IMR-90 (cell line): ENCODE measurements around the gene FANCM.

Experiments
- BHLHE40 ChIP-seq: fragments of 150-350 bp; IDR thresholded peaks from 2 replicates; pipeline ENCODE4 v1.6.1; 2016; ENCODE audit warnings: mild to moderate bottlenecking, low read depth, low read length
- CEBPB ChIP-seq: IDR thresholded peaks from 2 replicates; pipeline ENCODE4 v1.6.1; 2012; ENCODE audit warnings: low read depth, low read length, improper control_type of control experiment
- CHD1 ChIP-seq: IDR thresholded peaks from 2 replicates; pipeline ENCODE4 v1.6.1; 2012; ENCODE audit warnings: low read depth, low read length, improper control_type of control experiment
- CTCF ChIP-seq: conservative IDR thresholded peaks from 2 replicates; pipeline ENCODE4 v1.5.1; 2012; ENCODE audit warnings: mild to moderate bottlenecking, low read depth, low read length, improper control_type of control experiment
- MAFK ChIP-seq: IDR thresholded peaks from 2 replicates; pipeline ENCODE4 v1.6.1; 2012; ENCODE audit warnings: low read depth, low read length, improper control_type of control experiment
- MXI1 ChIP-seq: IDR thresholded peaks from 2 replicates; pipeline ENCODE4 v1.6.1; 2012; ENCODE audit warnings: low read depth, mild to moderate bottlenecking, low read length, moderate library complexity, borderline replicate concordance
- NFE2L2 ChIP-seq: fragments of 150-350 bp; IDR thresholded peaks from 2 replicates; pipeline ENCODE4 v1.6.1; 2016; ENCODE audit warnings: low read depth, mild to moderate bottlenecking, low read length
- POLR2A ChIP-seq: IDR thresholded peaks from 2 replicates; pipeline ENCODE4 v1.6.1; 2012; ENCODE audit warnings: mild to moderate bottlenecking, low read depth, low read length
- RAD21 ChIP-seq: IDR thresholded peaks from 2 replicates; pipeline ENCODE4 v1.6.1; 2012; ENCODE audit warnings: low read length, improper control_type of control experiment
- RCOR1 ChIP-seq: IDR thresholded peaks from 2 replicates; pipeline ENCODE4 v1.6.1; 2012; ENCODE audit warnings: mild to moderate bottlenecking, low read length, improper control_type of control experiment; ENCODE audit not compliant: insufficient replicate concordance
- SMC3 ChIP-seq: fragments of 150-350 bp; IDR thresholded peaks from 2 replicates; pipeline ENCODE4 v1.6.1; 2016; ENCODE audit warnings: low read depth, mild to moderate bottlenecking, antibody characterized with exemption, low read length, moderate library complexity
- TF ChIP-seq, protein P1 (sequence below): fragments of 150-350 bp; IDR thresholded peaks from 2 replicates; pipeline ENCODE4 v1.6.1; 2016; ENCODE audit warnings: low read depth, mild to moderate bottlenecking, low read length, moderate library complexity, borderline replicate concordance

DNA sequence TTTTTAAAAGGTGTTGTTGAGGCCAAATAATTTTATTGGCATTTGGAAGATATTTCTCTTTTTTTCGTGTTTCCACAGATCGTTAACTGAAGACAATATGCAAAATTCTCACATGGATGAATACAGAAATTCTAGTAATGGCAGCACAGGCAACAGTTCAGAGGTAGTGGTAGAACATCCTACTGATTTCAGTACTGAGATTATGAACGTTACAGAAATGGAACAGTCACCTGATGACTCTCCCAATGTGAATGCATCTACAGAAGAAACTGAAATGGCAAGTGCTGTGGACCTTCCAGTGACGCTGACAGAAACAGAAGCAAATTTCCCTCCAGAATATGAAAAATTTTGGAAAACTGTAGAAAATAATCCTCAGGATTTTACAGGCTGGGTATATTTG, 40.6 kb upstream of the FANCM start:
- TF ChIP-seq POLR2A (no peak), MXI1 (no peak), CTCF (no peak), SMC3 (no peak), CHD1 (no peak), BHLHE40 (no peak), RAD21 (no peak), MAFK (no peak), NFE2L2 (no peak), RCOR1 (no peak), CEBPB (no peak)
- TF ChIP-seq, protein P1, sequence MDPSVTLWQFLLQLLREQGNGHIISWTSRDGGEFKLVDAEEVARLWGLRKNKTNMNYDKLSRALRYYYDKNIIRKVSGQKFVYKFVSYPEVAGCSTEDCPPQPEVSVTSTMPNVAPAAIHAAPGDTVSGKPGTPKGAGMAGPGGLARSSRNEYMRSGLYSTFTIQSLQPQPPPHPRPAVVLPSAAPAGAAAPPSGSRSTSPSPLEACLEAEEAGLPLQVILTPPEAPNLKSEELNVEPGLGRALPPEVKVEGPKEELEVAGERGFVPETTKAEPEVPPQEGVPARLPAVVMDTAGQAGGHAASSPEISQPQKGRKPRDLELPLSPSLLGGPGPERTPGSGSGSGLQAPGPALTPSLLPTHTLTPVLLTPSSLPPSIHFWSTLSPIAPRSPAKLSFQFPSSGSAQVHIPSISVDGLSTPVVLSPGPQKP = no peak
